ENCODE measurements around the gene PACRGL. TPM values are rescaled to one million over a fixed set of nuclear protein-coding genes. Genes with fewer than 3 reads are reported as not detected.

Gene PACRGL
- total RNA-seq = 24.9 and 26.7 TPM in 2 replicates

DNA sequence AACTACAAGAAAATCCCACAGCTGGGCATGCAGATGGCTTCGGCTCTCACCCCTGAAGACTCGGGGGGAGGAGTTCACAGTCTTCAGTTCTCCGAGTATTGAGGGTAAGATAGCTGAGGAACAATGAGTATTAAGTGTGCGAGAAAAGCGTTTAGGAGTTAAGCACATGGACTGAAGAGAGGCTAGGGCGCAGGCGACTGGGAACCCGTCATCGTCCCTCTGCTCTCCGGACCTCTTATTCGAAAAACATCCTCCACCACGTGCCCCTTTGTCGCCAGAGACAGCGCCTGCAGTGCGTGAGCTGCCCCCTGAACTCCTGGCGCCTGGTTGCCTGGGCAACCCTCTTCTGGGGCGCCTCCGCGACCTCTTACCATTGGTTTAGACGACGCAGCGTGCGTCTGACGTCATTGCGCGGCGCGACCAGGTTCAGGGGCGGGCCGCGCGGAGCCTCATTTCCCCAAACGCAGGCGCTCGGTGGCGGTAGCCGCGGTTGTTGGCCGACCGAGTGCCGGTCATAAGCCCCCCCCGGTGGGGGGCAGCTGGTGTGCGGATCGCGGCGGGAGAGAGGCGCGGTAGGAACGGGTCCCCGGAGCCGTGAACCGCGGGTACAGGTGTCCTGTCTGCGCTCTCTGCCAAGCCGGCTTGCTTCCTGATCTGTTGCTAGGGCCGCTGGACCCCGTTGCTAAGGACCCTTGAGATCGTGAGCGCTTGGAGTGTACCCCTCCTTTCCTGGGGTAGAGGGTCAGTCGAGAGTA lies at the start of gene PACRGL:
Gene PACRGL, plus strand, starts transcription at position 452 of the 755 bp plus-strand sequence. CDS start 4,024 bp downstream, outside the sequence.

